Ishikawa (cell line): Measurements from ENCODE around the gene NDUFA3.

Source experiments
- EGR1 ChIP-seq: IDR thresholded peaks from 2 replicates; pipeline ENCODE4 v1.6.1; 2012
- EP300 ChIP-seq: IDR thresholded peaks from 2 replicates; pipeline ENCODE4 v1.6.1; 2012; ENCODE audit warnings: borderline replicate concordance
- FOXM1 ChIP-seq: IDR thresholded peaks from 2 replicates; pipeline ENCODE4 v1.6.1; 2012; ENCODE audit warnings: low read depth, borderline replicate concordance
- RAD21 ChIP-seq: IDR thresholded peaks from 2 replicates; pipeline ENCODE4 v1.6.1; 2012; ENCODE audit warnings: low read depth
- TAF1 ChIP-seq: IDR thresholded peaks from 2 replicates; pipeline ENCODE4 v1.6.1; 2012; ENCODE audit warnings: low read depth, mild to moderate bottlenecking
- YY1 ChIP-seq: IDR thresholded peaks from 2 replicates; pipeline ENCODE4 v1.6.1; 2012; ENCODE audit warnings: low read depth
- ZBTB7A ChIP-seq: IDR thresholded peaks from 2 replicates; pipeline ENCODE4 v1.6.1; 2012; ENCODE audit warnings: low read depth
- TF ChIP-seq, protein P1 (sequence below): IDR thresholded peaks from 2 replicates; pipeline ENCODE4 v1.6.1; 2012

DNA sequence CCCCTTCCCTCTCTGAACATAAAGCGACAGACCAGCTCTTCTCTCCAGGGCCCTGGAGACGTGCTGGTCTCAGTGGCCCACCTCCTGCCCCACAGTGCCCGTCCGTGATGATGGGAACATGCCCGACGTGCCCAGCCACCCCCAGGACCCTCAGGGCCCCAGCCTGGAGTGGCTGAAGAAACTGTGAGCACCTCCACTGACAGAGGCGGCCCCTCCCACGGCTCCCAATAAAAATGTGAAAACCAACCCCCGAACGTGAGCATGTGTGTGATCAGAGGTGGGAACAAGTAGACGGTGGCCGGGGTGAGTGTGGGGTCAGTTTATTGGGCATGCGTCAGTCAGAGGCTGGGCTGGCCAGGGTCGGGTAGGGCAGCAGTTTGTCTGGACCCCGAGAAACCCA is 4.1 kb downstream of the NDUFA3 start:
- no peak for TF ChIP-seq EP300
- no peak for TF ChIP-seq TAF1
- TF ChIP-seq, protein P1, sequence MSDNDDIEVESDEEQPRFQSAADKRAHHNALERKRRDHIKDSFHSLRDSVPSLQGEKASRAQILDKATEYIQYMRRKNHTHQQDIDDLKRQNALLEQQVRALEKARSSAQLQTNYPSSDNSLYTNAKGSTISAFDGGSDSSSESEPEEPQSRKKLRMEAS = no peak
- no peak for TF ChIP-seq ZBTB7A
- TF ChIP-seq RAD21 = no peak
- TF ChIP-seq EGR1 = no peak
- TF ChIP-seq YY1 = no peak
- no peak for TF ChIP-seq FOXM1
